Measurements from ENCODE around the gene LHX4.

Gene LHX4

GRCh38 chr1:180188684-180189175 lies 41.3 kb upstream of the LHX4 start:
- H3K4me3 ChIP-seq (ENCODE audit: low read depth, low read length) = no peak overlapping the region
- ChIA-PET POLR2A (no interaction called here), CTCF (interaction anchor here (0.7 to 5.9 kb wide), 30 partner anchors 9 to 324 kb away, joined by 3 to 86 read pairs (median 4); no protein-coding TSS in a partner anchor)
- no peak for DNase-seq (ENCODE audit: low read depth, low spot score)
- no peak for TF ChIP-seq CTCF (IDR thresholded peaks at IDR 0.05; ENCODE audit: insufficient read depth, low read length, missing control alignments)

DNA sequence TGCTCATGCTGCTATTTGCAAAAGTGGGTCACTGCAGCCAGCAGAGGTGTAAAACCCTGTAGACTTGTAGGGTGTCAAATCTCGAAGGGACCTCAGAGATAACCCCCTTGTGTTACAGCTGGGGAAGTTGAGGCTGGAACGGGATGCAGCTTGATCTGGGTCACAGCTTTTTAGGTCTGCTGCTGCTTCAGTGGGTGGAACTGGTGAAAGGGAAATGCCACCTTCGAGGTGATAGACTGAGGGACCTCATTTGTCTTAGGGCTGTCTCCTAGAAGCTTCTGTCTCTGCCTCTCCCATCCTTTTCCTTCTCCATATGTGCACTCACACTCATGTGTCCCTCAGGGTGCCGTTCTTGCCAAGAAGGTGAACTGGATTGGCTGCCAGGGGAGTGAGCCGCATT lies 40.0 kb upstream of the LHX4 start:
- CTCF ChIA-PET = interaction anchor here (0.8 to 5.9 kb wide), 6 partner anchors 10 to 971 kb away, joined by 3 to 86 read pairs (median 30); no protein-coding TSS in a partner anchor

GRCh38 chr1:180192172-180192571 lies 37.9 kb upstream of the LHX4 start:
- ChIA-PET CTCF (interaction anchor here (0.8 to 1.3 kb wide), 5 partner anchors 12 to 290 kb away, joined by 3 to 9 read pairs (median 4); no protein-coding TSS in a partner anchor), POLR2A (no interaction called here)
- no peak for DNase-seq (ENCODE audit: low read depth, low spot score)
- no peak for TF ChIP-seq CTCF (IDR thresholded peaks at IDR 0.05; ENCODE audit: insufficient read depth, low read length, missing control alignments)
- no peak overlapping the region for H3K4me3 ChIP-seq (ENCODE audit: low read depth, low read length)

More for the DNA sequence above, 40.0 kb upstream of the LHX4 start:
- TF ChIP-seq CTCF (IDR thresholded peaks at IDR 0.05; ENCODE audit: insufficient read depth, low read length, missing control alignments) = no peak
- no peak overlapping the region for H3K4me3 ChIP-seq (ENCODE audit: low read depth, low read length)
- no peak for DNase-seq (ENCODE audit: low read depth, low spot score)
- POLR2A ChIA-PET = no interaction called here

DNA sequence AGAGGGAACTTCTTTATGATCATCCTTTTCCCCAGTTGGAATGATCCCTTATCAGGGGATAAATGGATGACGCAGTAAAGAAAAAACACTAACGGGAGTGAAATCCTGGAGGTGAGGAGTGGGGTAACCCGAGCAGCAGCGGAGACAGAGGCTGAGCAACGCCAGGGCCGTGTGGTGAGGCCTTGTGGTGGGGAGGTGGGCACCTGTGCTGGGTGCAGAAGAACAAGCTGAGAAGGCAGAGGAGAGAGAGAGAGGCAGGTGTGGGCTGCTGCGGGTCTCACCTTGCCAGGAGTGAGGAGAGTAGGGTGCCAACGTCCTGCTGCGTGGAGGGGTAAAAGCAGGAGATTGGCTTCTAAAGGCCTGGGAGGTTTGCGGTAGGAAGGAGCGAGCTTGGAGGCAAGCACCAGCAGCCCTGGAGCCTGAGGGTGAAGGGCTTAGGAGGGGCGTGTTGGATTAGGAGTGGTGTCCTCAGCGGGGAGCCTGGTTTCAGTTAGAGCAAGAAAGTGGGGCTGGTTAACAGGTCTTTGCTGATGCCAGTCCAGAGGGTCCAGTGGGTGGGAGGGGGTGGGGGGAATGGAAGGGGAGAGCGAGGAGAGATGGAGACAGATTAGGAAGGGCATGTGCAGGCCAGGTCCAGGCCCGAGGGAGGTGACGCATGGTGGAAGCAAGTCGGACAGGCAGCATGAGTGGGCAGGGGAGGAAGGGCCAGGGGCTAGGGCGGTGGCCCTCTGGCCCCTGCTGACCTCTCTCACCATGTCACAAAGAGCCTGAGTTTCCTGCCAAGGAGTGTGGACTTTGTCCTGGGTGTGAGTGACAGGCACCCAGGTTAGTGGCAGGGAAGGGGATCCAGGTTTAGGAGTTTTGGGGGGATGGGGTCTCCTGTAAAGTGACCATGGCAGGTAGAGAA lies 36.7 kb upstream of the LHX4 start:
- no peak for DNase-seq (ENCODE audit: low read depth, low spot score)
- H3K4me3 ChIP-seq (ENCODE audit: low read depth, low read length) = no peak overlapping the region
- TF ChIP-seq CTCF (IDR thresholded peaks at IDR 0.05; ENCODE audit: insufficient read depth, low read length, missing control alignments) = no peak
- CTCF ChIA-PET = interaction anchor here (0.7 to 1.3 kb wide), 5 partner anchors 10 to 289 kb away, joined by 3 to 9 read pairs (median 4); no protein-coding TSS in a partner anchor
- POLR2A ChIA-PET = no interaction called here

GRCh38 chr1:180194048-180194425 lies 36.0 kb upstream of the LHX4 start:
- POLR2A ChIA-PET = interaction anchor here (0.6 kb wide), 1 partner anchor 114 kb away, joined by 4 read pairs; no protein-coding TSS in a partner anchor
- H3K4me3 ChIP-seq (ENCODE audit: low read depth, low read length) = no peak overlapping the region

More at GRCh38 chr1:180194048-180194425, 36.0 kb upstream of the LHX4 start:
- TF ChIP-seq CTCF (IDR thresholded peaks at IDR 0.05; ENCODE audit: insufficient read depth, low read length, missing control alignments) = no peak
- no peak for DNase-seq (ENCODE audit: low read depth, low spot score)
- CTCF ChIA-PET = no interaction called here
